Measurements from ENCODE around the gene F10. TPM values are rescaled to one million over a fixed set of nuclear protein-coding genes. Genes with fewer than 3 reads are reported as not detected.
A peak's percentile ranks its signal among the peaks of the same experiment; 100 is the strongest.

The F10 gene
- total and polyA plus RNA-seq, 4 experiments from 2014 or later, result not detected

GRCh38 chr13:113145911-113146598, 23.5 kb downstream of the F10 start:
- Mint-ChIP-seq H3K4me1 (no peaks in the 10 kb centered on the region), H3K9me3 (peaks cover 0 to 4% (median 0%) of the 10 kb centered on the region in 8 donors), H3K4me3 (no peak overlapping the region), H3K27me3 (no peaks in the 10 kb centered on the region), H3K27ac (no peak overlapping the region), H3K36me3 (no peaks in the 10 kb centered on the region)
- Histone ChIP-seq H3K4me3 (ENCODE audit: low read length in 2 of 2) (no peak overlapping the region), H3K36me3 (ENCODE audit: insufficient read depth, low read length) (no peaks in the 10 kb centered on the region), H3K4me1 (ENCODE audit: insufficient read depth, low read length) (no peaks in the 10 kb centered on the region), H3K27ac (ENCODE audit: low read depth, low read length) (no peak overlapping the region), H3K9me3 (ENCODE audit: control insufficient read depth in 1 of 2, low read length in 2 of 2) (no peaks in the 10 kb centered on the region), H3K27me3 (ENCODE audit: insufficient read depth, low read length) (no peaks in the 10 kb centered on the region)
- intact Hi-C loops (cut with micrococcal nuclease), result no loop called here
- ChIA-PET POLR2A (ENCODE audit: partially characterized antibody) (no interaction called here), CTCF (ENCODE audit: partially characterized antibody) (no interaction called here)
- DNase-seq, result no peak

GRCh38 chr13:113146750-113147149, 24.2 kb downstream of the F10 start:
- Histone ChIP-seq H3K36me3 (ENCODE audit: insufficient read depth, low read length) (no peaks in the 10 kb centered on the region), H3K27me3 (ENCODE audit: insufficient read depth, low read length) (no peaks in the 10 kb centered on the region), H3K4me3 (ENCODE audit: low read length in 2 of 2) (no peak overlapping the region), H3K9me3 (ENCODE audit: control insufficient read depth in 1 of 2, low read length in 2 of 2) (no peaks in the 10 kb centered on the region), H3K4me1 (ENCODE audit: insufficient read depth, low read length) (peaks cover under 1% of the 10 kb centered on the region), H3K27ac (ENCODE audit: low read depth, low read length) (no peak overlapping the region)
- no peak overlapping the region for H3K27ac Mint-ChIP-seq
- ChIA-PET CTCF (ENCODE audit: partially characterized antibody) (no interaction called here), POLR2A (ENCODE audit: partially characterized antibody) (no interaction called here)
- H3K4me1 Mint-ChIP-seq, result peaks cover 0 to 2% (median 0%) of the 10 kb centered on the region in 4 donors
- H3K27me3 Mint-ChIP-seq, result no peaks in the 10 kb centered on the region
- intact Hi-C loops (cut with micrococcal nuclease), result no loop called here
- H3K9me3 Mint-ChIP-seq, result peaks cover 0 to 4% (median 0%) of the 10 kb centered on the region in 8 donors
- no peak for DNase-seq
- no peak overlapping the region for H3K4me3 Mint-ChIP-seq
- no peaks in the 10 kb centered on the region for H3K36me3 Mint-ChIP-seq

- peaks cover 5% of the 10 kb centered on the region for H3K4me1 ChIP-seq (ENCODE audit: insufficient read depth, low read length)
- CTCF ChIA-PET (ENCODE audit: partially characterized antibody), result no interaction called here
Measured at GRCh38 chr13:113147206-113147605, 24.6 kb downstream of the F10 start.

DNA sequence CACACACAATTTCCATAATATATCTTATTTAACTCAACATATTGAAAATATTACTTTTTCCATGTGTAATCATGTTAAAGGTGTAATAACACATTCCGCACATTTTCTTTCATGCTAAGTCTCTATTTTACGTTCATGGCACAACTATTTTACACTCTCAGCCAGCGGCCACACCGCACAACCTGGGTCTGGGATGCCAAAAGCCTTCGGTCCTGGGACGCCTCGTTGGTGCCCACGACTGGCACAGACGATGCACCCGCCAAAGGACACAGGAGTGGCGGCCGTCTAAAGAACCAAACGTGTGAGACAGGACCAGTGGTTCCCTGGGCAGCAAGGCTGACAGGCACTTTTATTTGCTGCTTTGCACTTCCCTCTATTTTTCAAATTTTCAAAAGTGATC, 25.8 kb downstream of the F10 start:
- POLR2A ChIA-PET (ENCODE audit: partially characterized antibody), result no interaction called here
- Mint-ChIP-seq H3K4me1 (peaks cover 7 to 13% (median 10%) of the 10 kb centered on the region in 4 donors), H3K27ac (no peak overlapping the region), H3K27me3 (no peaks in the 10 kb centered on the region), H3K9me3 (peaks cover 0 to 9% (median 1%) of the 10 kb centered on the region in 8 donors), H3K36me3 (no peaks in the 10 kb centered on the region), H3K4me3 (no peak overlapping the region)
- CTCF ChIA-PET (ENCODE audit: partially characterized antibody), result no interaction called here
- no peak for DNase-seq
- Histone ChIP-seq H3K27ac (ENCODE audit: low read depth, low read length) (no peak overlapping the region), H3K36me3 (ENCODE audit: insufficient read depth, low read length) (no peaks in the 10 kb centered on the region), H3K4me1 (ENCODE audit: insufficient read depth, low read length) (peaks cover 17% of the 10 kb centered on the region), H3K4me3 (ENCODE audit: low read length in 2 of 2) (no peak overlapping the region), H3K27me3 (ENCODE audit: insufficient read depth, low read length) (no peaks in the 10 kb centered on the region), H3K9me3 (ENCODE audit: control insufficient read depth in 1 of 2, low read length in 2 of 2) (no peaks in the 10 kb centered on the region)
- intact Hi-C loops (cut with micrococcal nuclease), result no loop called here

More at GRCh38 chr13:113147206-113147605, 24.6 kb downstream of the F10 start:
- Histone ChIP-seq H3K36me3 (ENCODE audit: insufficient read depth, low read length) (no peaks in the 10 kb centered on the region), H3K27ac (ENCODE audit: low read depth, low read length) (no peak overlapping the region), H3K4me3 (ENCODE audit: low read length in 2 of 2) (no peak overlapping the region), H3K27me3 (ENCODE audit: insufficient read depth, low read length) (no peaks in the 10 kb centered on the region), H3K9me3 (ENCODE audit: control insufficient read depth in 1 of 2, low read length in 2 of 2) (no peaks in the 10 kb centered on the region)
- H3K27me3 Mint-ChIP-seq, result no peaks in the 10 kb centered on the region
- H3K27ac Mint-ChIP-seq, result no peak overlapping the region
- H3K36me3 Mint-ChIP-seq, result no peaks in the 10 kb centered on the region
- POLR2A ChIA-PET (ENCODE audit: partially characterized antibody), result no interaction called here
- H3K4me3 Mint-ChIP-seq, result no peak overlapping the region
- intact Hi-C loops (cut with micrococcal nuclease), result no loop called here
- peaks cover under 1 to 4% (median 2%) of the 10 kb centered on the region in 4 donors for H3K4me1 Mint-ChIP-seq
- peaks cover 0 to 4% (median 0%) of the 10 kb centered on the region in 8 donors for H3K9me3 Mint-ChIP-seq
- DNase-seq, result no peak

GRCh38 chr13:113148940-113149503, 26.4 kb downstream of the F10 start:
- H3K27me3 Mint-ChIP-seq, result no peaks in the 10 kb centered on the region
- intact Hi-C loops (cut with micrococcal nuclease), result no loop called here
- Histone ChIP-seq H3K9me3 (ENCODE audit: control insufficient read depth in 1 of 2, low read length in 2 of 2) (no peaks in the 10 kb centered on the region), H3K27ac (ENCODE audit: low read depth, low read length) (no peak overlapping the region), H3K4me1 (ENCODE audit: insufficient read depth, low read length) (peaks cover 20% of the 10 kb centered on the region), H3K27me3 (ENCODE audit: insufficient read depth, low read length) (no peaks in the 10 kb centered on the region), H3K4me3 (ENCODE audit: low read length in 2 of 2) (no peak overlapping the region), H3K36me3 (ENCODE audit: insufficient read depth, low read length) (no peaks in the 10 kb centered on the region)
- no peak overlapping the region for H3K27ac Mint-ChIP-seq
- no peak for DNase-seq
- H3K36me3 Mint-ChIP-seq, result peaks cover 0 to 3% of the 10 kb centered on the region in 2 donors
- ChIA-PET CTCF (ENCODE audit: partially characterized antibody) (no interaction called here), POLR2A (ENCODE audit: partially characterized antibody) (no interaction called here)
- peaks cover 0 to 9% (median 1%) of the 10 kb centered on the region in 8 donors for H3K9me3 Mint-ChIP-seq
- H3K4me1 Mint-ChIP-seq, result peaks cover 7 to 15% (median 11%) of the 10 kb centered on the region in 4 donors
- no peak overlapping the region for H3K4me3 Mint-ChIP-seq

DNA sequence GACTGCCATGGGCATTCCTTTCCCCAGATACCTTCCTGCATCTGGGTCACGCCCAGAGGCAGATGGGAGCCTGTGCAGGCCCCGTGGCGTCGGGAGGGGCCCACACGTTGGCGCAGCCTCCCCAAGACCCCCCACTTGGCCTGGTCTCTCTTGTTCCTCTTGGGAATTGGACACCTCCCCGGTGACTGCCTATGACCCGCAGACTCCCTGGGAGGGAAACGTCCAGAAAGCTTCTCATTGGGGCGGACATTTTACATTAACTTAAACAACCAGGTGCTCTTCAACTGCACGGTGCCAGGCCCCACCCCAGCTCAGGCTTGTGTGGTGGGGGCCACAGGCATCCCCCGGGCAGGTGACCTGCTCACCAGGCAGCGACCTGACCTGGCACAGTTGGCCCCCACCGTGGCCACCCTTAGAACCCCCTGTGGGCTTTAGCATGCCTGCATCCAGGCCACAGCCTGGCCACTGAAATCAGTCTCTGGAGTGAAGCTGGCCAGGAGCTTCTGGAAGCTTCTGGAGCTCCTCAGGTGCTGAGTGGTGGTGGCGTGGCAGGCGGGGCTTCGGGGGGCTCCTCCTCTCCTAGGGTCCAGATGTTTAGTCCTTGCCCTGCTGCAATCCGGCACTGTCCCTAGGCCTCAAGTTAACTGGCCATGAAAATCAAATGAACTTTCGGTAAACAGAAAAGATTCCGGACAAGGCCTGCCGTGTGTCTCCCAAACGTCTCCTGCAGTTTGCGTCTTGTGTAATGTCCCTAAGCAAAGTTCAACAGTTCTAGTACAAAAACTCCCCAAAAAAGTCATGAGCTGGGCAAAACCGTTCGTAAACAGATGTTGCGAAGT, 27.3 kb downstream of the F10 start:
- no peak for DNase-seq
- peaks cover 0 to 4% of the 10 kb centered on the region in 2 donors for H3K36me3 Mint-ChIP-seq
- H3K4me3 Mint-ChIP-seq, result no peak overlapping the region
- Histone ChIP-seq H3K27ac (ENCODE audit: low read depth, low read length) (no peak overlapping the region), H3K4me1 (ENCODE audit: insufficient read depth, low read length) (peaks cover 23% of the 10 kb centered on the region), H3K36me3 (ENCODE audit: insufficient read depth, low read length) (no peaks in the 10 kb centered on the region), H3K27me3 (ENCODE audit: insufficient read depth, low read length) (no peaks in the 10 kb centered on the region), H3K9me3 (ENCODE audit: control insufficient read depth in 1 of 2, low read length in 2 of 2) (no peaks in the 10 kb centered on the region), H3K4me3 (ENCODE audit: low read length in 2 of 2) (no peak overlapping the region)
- no peaks in the 10 kb centered on the region for H3K27me3 Mint-ChIP-seq
- peaks cover 0 to 14% (median 2%) of the 10 kb centered on the region in 8 donors for H3K9me3 Mint-ChIP-seq
- intact Hi-C loops (cut with micrococcal nuclease), result no loop called here
- CTCF ChIA-PET (ENCODE audit: partially characterized antibody), result no interaction called here
- peaks cover 7 to 19% (median 14%) of the 10 kb centered on the region in 4 donors for H3K4me1 Mint-ChIP-seq
- H3K27ac Mint-ChIP-seq, result peak overlapping the region in 2 of 7 donors; percentile 32 to 80
- POLR2A ChIA-PET (ENCODE audit: partially characterized antibody), result interaction anchor here (1.5 kb wide), 1 partner anchor 59 kb away, joined by 5 read pairs; the partner anchor contains the start of genes CUL4A and PCID2
